Adrenal gland (tissue), 12 donors: Measurements from ENCODE around the gene ST7. TPM values are rescaled to one million over a fixed set of nuclear protein-coding genes. Genes with fewer than 3 reads are reported as not detected.
A peak's percentile ranks its signal among the peaks of the same experiment; 100 is the strongest.

Source experiments
- DNase-seq, 7 donors: peaks; one replicate each; pipeline ENCODE4 v3.0.0-alpha.2; 2019 to 2020
- H3K27ac ChIP-seq, 5 donors: fragments of 200-600 bp; sonication (generic) in 4 of 5; 1 replicate in 3 of 5; 2 replicates in 2 of 5; pipeline versions ENCODE4 v1.5.1 to v1.8.0; 2016 to 2020; ENCODE audit warnings: mild to moderate bottlenecking in 1 of 5
- H3K27me3 ChIP-seq: fragments of 200-600 bp; 2 replicates; pipeline ENCODE4 v1.8.0; 2021
- H3K36me3 ChIP-seq, 2 donors: fragments of 200-600 bp; replicated peaks in 1 of 2; 1 replicate in 1 of 2; 2 replicates in 1 of 2; pipeline versions ENCODE4 v1.5.1 to v1.8.0; 2018 to 2022
- H3K4me1 ChIP-seq, 2 donors: fragments of 200-600 bp; replicated peaks in 1 of 2; 1 replicate in 1 of 2; 2 replicates in 1 of 2; pipeline versions ENCODE4 v1.5.1 to v1.8.0; 2018 to 2021
- H3K4me3 ChIP-seq, 4 donors: fragments of 200-600 bp; sonication (generic) in 3 of 4; one replicate each; pipeline ENCODE4 v1.5.1; 2016 to 2018
- H3K9me3 ChIP-seq, 3 donors: fragments of 200-600 bp; sonication (generic) in 1 of 3; replicated peaks in 1 of 3; 1 replicate in 2 of 3; 2 replicates in 1 of 3; pipeline versions ENCODE4 v1.5.1 to v1.8.0; 2016 to 2021
- CTCF ChIP-seq, 6 experiments: fragments of 450-650 bp in 4 of 6; fragments of 200-600 bp in 2 of 6; sonication (generic) in 1 of 6; IDR thresholded peaks; 1 replicate in 5 of 6; 2 replicates in 1 of 6; pipeline versions ENCODE4 v1.5.1 to v1.8.0; 2016 to 2021; ENCODE audit warnings: antibody characterized with exemption in 6 of 6, mild to moderate bottlenecking in 2 of 6, moderate library complexity in 1 of 6
- POLR2A ChIP-seq, 2 donors: fragments of 450-650 bp; IDR thresholded peaks; one replicate each; pipeline ENCODE4 v1.6.1; 2017; ENCODE audit warnings: antibody characterized with exemption in 2 of 2, mild to moderate bottlenecking in 2 of 2, moderate library complexity in 1 of 2
- WGBS, 4 donors: extraction: QIAGEN DNeasy Blood & Tissue Kit in 2 of 4; methylation state at CpG; one replicate each; pipeline versions ENCODE4 v1.1.5 to v1.1.7; 2013 to 2017; 5-methylcytosine and 5-hydroxymethylcytosine counted together
- intact Hi-C, 2 donors: fragments of 100-400 bp; cut with DNase I; formaldehyde crosslinking; loops; one replicate each; pipeline versions ENCODE4 v1.14.1 to v1.15.0; 2022 to 2023
- polyA plus RNA-seq, 3 donors: library from polyadenylated mRNA; stranded (reverse); fragments of 200-250 nt in 2 of 3; fragments of 350-450 nt in 1 of 3; fragmentation: Illumina TruSeq in 1 of 3; extraction: RNeasy Lipid Tissue Mini Kit (QIAGEN cat#74804) in 1 of 3; gene quantifications; one replicate each; pipeline ENCODE4 v1.2.3, GENCODE V29; 2013 to 2014
- total RNA-seq, 9 donors: library from RNA; depleted of rRNA in 4 of 9; stranded (reverse); fragments of >200 nt in 4 of 9; fragments of 120-200 nt in 1 of 9; fragmentation: NEBNext Ultra II Directional in 1 of 9; extraction: Animal tissue kit (Norgen Biotek cat#: 25700) in 1 of 9; gene quantifications; one replicate each; pipeline versions ENCODE4 v1.1.0 to v1.2.4, GENCODE V29; 2013 to 2023
- donor health status: healthy with polysubstance abuse.
- donor health status: Bipolar disorder and iron deficiency.
- donor health status: DM: yes; HTN: yes; CAD: no.
- donor health status: DM: no; HTN: no; CAD: no.
- donor health status: DM: no; HTN: no; CAD: no.
- donor health status: DM: yes; HTN: yes; CAD: no.

Gene ST7
- total and polyA plus RNA-seq, 12 donors, result 15.7 to 69.9 (median 33.1) TPM

- Histone ChIP-seq H3K4me3 (no peak overlapping the region), H3K27me3 (no peaks in the 10 kb centered on the region), H3K36me3 (no peaks in the 10 kb centered on the region), H3K27ac (no peak overlapping the region), H3K9me3 (no peaks in the 10 kb centered on the region), H3K4me1 (peaks cover 6 to 25% of the 10 kb centered on the region in 2 donors)
- no peak for TF ChIP-seq POLR2A (IDR thresholded peaks at IDR 0.05)
- no peak for DNase-seq
- intact Hi-C loops, result no loop called here
- 90 to 97% (median 92%) methylated on average over 6 of the region's 6 CpGs for WGBS, 4 donors
Observed at GRCh38 chr7:117010375-117011133, 57.3 kb downstream of the ST7 start.

GRCh38 chr7:117011419-117012260 lies 58.3 kb downstream of the ST7 start:
- intact Hi-C loops, result no loop called here
- WGBS, 4 donors, result 70 to 75% (median 72%) methylated on average over 6 of the region's 6 CpGs
- TF ChIP-seq CTCF (IDR thresholded peaks at IDR 0.05) (no peak), POLR2A (IDR thresholded peaks at IDR 0.05) (no peak)
- Histone ChIP-seq H3K9me3 (no peaks in the 10 kb centered on the region), H3K27ac (no peak overlapping the region), H3K36me3 (no peaks in the 10 kb centered on the region), H3K4me1 (peaks cover 6 to 28% of the 10 kb centered on the region in 2 donors), H3K4me3 (no peak overlapping the region), H3K27me3 (no peaks in the 10 kb centered on the region)
- no peak for DNase-seq

GRCh38 chr7:117012284-117012683 lies 59.0 kb downstream of the ST7 start:
- no peaks in the 10 kb centered on the region for H3K27me3 ChIP-seq
- H3K36me3 ChIP-seq, result no peaks in the 10 kb centered on the region
- no peak for DNase-seq
- no peak overlapping the region for H3K27ac ChIP-seq
- WGBS, 4 donors, result 87 to 93% (median 87%) methylated on average over 2 of the region's 2 CpGs
- no peak overlapping the region for H3K4me3 ChIP-seq
- H3K4me1 ChIP-seq, result peaks cover 6 to 28% of the 10 kb centered on the region in 2 donors
- TF ChIP-seq POLR2A (IDR thresholded peaks at IDR 0.05) (no peak), CTCF (IDR thresholded peaks at IDR 0.05) (no peak)
- H3K9me3 ChIP-seq, result no peaks in the 10 kb centered on the region
- intact Hi-C loops, result no loop called here

GRCh38 chr7:117012696-117013095 lies 59.4 kb downstream of the ST7 start:
- Histone ChIP-seq H3K4me3 (no peak overlapping the region), H3K36me3 (no peaks in the 10 kb centered on the region), H3K4me1 (peaks cover 6 to 28% of the 10 kb centered on the region in 2 donors), H3K27me3 (no peaks in the 10 kb centered on the region), H3K9me3 (no peaks in the 10 kb centered on the region), H3K27ac (no peak overlapping the region)
- peak in 4 of 6 experiments; percentile 8 to 19 (median 12) for TF ChIP-seq CTCF (IDR thresholded peaks at IDR 0.05)
- no peak for TF ChIP-seq POLR2A (IDR thresholded peaks at IDR 0.05)
- 75 to 88% (median 79%) methylated on average over 1 of the region's 1 CpG for WGBS, 4 donors
- DNase-seq, result no peak
- intact Hi-C loops, result no loop called here
